Neural progenitor cell (in vitro differentiated cells): Measurements from ENCODE around the gene MTCL3.
A peak's percentile ranks its signal among the peaks of the same experiment; 100 is the strongest.

Experiments
- DNase-seq: peaks from one replicate; pipeline ENCODE4 v3.0.0-alpha.2; 2016; ENCODE audit warnings: low spot score
- H2AFZ ChIP-seq: fragments of 200-600 bp; sonication (generic); replicated peaks from 2 replicates; pipeline ENCODE4 v1.6.1; 2016; ENCODE audit warnings: antibody characterized with exemption
- H3F3A ChIP-seq: fragments of 200-600 bp; sonication (generic); 2 replicates; pipeline ENCODE4 v1.6.1; 2016; ENCODE audit warnings: antibody characterized with exemption, low read depth
- H3K27ac ChIP-seq: fragments of 200-600 bp; sonication (generic); 2 replicates; pipeline ENCODE4 v1.5.1; 2016; ENCODE audit warnings: mild to moderate bottlenecking
- H3K27me3 ChIP-seq: fragments of 200-600 bp; sonication (generic); 2 replicates; pipeline ENCODE4 v1.6.1; 2016; ENCODE audit warnings: mild to moderate bottlenecking, moderate library complexity
- H3K36me3 ChIP-seq: fragments of 200-600 bp; sonication (generic); 2 replicates; pipeline ENCODE4 v1.5.1; 2016
- H3K4me1 ChIP-seq: fragments of 200-600 bp; sonication (generic); 2 replicates; pipeline ENCODE4 v1.6.1; 2016; ENCODE audit warnings: mixed run types
- H3K4me2 ChIP-seq: fragments of 200-600 bp; sonication (generic); 2 replicates; pipeline ENCODE4 v1.6.1; 2016
- H3K4me3 ChIP-seq: fragments of 200-600 bp; sonication (generic); 2 replicates; pipeline ENCODE4 v1.5.1; 2016
- H3K79me2 ChIP-seq: fragments of 200-600 bp; sonication (generic); 2 replicates; pipeline ENCODE4 v1.6.1; 2016; ENCODE audit warnings: low read depth
- H3K9ac ChIP-seq: fragments of 200-600 bp; sonication (generic); 2 replicates; pipeline ENCODE4 v1.6.1; 2016
- H3K9me3 ChIP-seq: fragments of 200-600 bp; sonication (generic); 2 replicates; pipeline ENCODE4 v1.5.1; 2016; ENCODE audit warnings: low read depth
- H4K20me1 ChIP-seq: fragments of 200-600 bp; sonication (generic); 2 replicates; pipeline ENCODE4 v1.6.1; 2016; ENCODE audit warnings: low read depth
- H3K27ac Mint-ChIP-seq: 3 replicates; pipeline ENCODE4 v1.8.0; 2021; ENCODE audit warnings: mixed read lengths
- H3K27me3 Mint-ChIP-seq: 2 replicates; pipeline ENCODE4 v1.8.0; 2022; ENCODE audit warnings: low read depth, mild to moderate bottlenecking, inconsistent platforms, moderate library complexity, mixed read lengths; ENCODE audit not compliant: insufficient read depth
- H3K36me3 Mint-ChIP-seq: 3 replicates; pipeline ENCODE4 v1.8.0; 2021; ENCODE audit warnings: mixed read lengths
- H3K4me1 Mint-ChIP-seq: 3 replicates; pipeline ENCODE4 v1.8.0; 2021; ENCODE audit warnings: mixed read lengths
- H3K4me3 Mint-ChIP-seq: 3 replicates; pipeline ENCODE4 v1.8.0; 2021; ENCODE audit warnings: mild to moderate bottlenecking, moderate library complexity, mixed read lengths
- H3K9me3 Mint-ChIP-seq: 3 replicates; pipeline ENCODE4 v1.8.0; 2020; ENCODE audit warnings: mixed read lengths
- EZH2 ChIP-seq: fragments of 200-600 bp; sonication (generic); IDR thresholded peaks from 2 replicates; pipeline ENCODE4 v1.6.1; 2017; ENCODE audit warnings: antibody characterized with exemption, mild to moderate bottlenecking, moderate library complexity
- EZH2phosphoT487 ChIP-seq: fragments of 200-600 bp; sonication (generic); IDR thresholded peaks from 2 replicates; pipeline ENCODE4 v1.6.1; 2017; ENCODE audit warnings: antibody characterized with exemption
- TF ChIP-seq, protein P1 (sequence below): fragments of 200-600 bp; sonication (generic); IDR thresholded peaks from 2 replicates; pipeline ENCODE4 v1.5.1; 2017; ENCODE audit warnings: antibody characterized with exemption, mild to moderate bottlenecking

MTCL3 gene

DNA sequence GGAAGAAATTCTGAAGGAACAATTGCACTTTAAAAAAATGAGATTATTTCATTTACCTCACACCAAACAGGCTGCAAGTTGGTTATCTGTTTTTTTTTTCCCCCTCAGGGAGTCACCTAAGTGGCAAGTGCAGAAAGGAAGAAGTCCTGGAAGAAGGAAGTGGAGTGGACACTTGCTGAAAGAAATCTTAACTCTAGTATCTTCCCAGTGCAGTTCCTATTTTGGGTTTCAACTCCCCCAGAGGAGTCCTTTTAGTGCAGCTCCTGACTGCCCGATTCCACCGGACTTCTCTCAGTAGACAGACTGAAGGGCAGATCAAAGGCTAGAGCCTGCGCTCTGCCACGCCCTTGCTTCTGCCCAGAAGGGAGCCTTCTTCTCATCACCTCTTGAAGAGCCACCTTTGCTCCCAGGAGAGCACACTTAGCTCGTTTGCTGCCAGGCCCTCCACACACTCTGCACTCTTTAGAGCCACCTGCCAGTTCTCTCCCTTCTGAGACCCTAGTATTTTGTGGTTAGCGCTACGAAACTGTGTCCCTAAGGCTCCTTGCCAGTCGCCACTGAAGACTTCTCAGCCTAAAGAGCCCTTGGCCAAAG is 4.9 kb downstream of the MTCL3 start:
- peak overlapping the region; percentile 94 for H3K4me2 ChIP-seq
- peak overlapping the region; percentile 65 for H3K4me3 ChIP-seq
- H3K27me3 Mint-ChIP-seq: peaks cover 8% of the 10 kb centered on the region
- peaks cover 49% of the 10 kb centered on the region for H3F3A ChIP-seq
- TF ChIP-seq EZH2phosphoT487: no peak
- H4K20me1 ChIP-seq: peaks cover 38% of the 10 kb centered on the region
- H3K9me3 ChIP-seq: no peaks in the 10 kb centered on the region
- peaks cover 15% of the 10 kb centered on the region for H3K79me2 ChIP-seq
- H3K36me3 Mint-ChIP-seq: peaks cover 40% of the 10 kb centered on the region
- no peak overlapping the region for H3K9ac ChIP-seq
- H3K36me3 ChIP-seq: peaks cover 25% of the 10 kb centered on the region
- peak overlapping the region; percentile 93 for H3K4me3 Mint-ChIP-seq
- H3K4me1 ChIP-seq: peaks cover 21% of the 10 kb centered on the region
- no peaks in the 10 kb centered on the region for H3K9me3 Mint-ChIP-seq
- DNase-seq: no peak
- peaks cover 35% of the 10 kb centered on the region for H3K4me1 Mint-ChIP-seq
- H3K27ac ChIP-seq: no peak overlapping the region
- H3K27me3 ChIP-seq: peaks cover 13% of the 10 kb centered on the region
- H3K27ac Mint-ChIP-seq: no peak overlapping the region
- H2AFZ ChIP-seq: no peak overlapping the region

GRCh38 chr6:127513425-127513824 is 5.7 kb downstream of the MTCL3 start:
- no peaks in the 10 kb centered on the region for H3K9me3 Mint-ChIP-seq
- no peak overlapping the region for H2AFZ ChIP-seq
- no peak overlapping the region for H3K4me2 ChIP-seq
- H3K36me3 ChIP-seq: peaks cover 26% of the 10 kb centered on the region
- peaks cover 32% of the 10 kb centered on the region for H3K4me1 Mint-ChIP-seq
- H3K27me3 Mint-ChIP-seq: peaks cover 5% of the 10 kb centered on the region
- H3K27ac ChIP-seq: no peak overlapping the region
- no peak overlapping the region for H3K27ac Mint-ChIP-seq
- TF ChIP-seq, protein P1, sequence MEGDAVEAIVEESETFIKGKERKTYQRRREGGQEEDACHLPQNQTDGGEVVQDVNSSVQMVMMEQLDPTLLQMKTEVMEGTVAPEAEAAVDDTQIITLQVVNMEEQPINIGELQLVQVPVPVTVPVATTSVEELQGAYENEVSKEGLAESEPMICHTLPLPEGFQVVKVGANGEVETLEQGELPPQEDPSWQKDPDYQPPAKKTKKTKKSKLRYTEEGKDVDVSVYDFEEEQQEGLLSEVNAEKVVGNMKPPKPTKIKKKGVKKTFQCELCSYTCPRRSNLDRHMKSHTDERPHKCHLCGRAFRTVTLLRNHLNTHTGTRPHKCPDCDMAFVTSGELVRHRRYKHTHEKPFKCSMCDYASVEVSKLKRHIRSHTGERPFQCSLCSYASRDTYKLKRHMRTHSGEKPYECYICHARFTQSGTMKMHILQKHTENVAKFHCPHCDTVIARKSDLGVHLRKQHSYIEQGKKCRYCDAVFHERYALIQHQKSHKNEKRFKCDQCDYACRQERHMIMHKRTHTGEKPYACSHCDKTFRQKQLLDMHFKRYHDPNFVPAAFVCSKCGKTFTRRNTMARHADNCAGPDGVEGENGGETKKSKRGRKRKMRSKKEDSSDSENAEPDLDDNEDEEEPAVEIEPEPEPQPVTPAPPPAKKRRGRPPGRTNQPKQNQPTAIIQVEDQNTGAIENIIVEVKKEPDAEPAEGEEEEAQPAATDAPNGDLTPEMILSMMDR: no peak
- no peak for TF ChIP-seq EZH2phosphoT487
- TF ChIP-seq EZH2: no peak
- no peak overlapping the region for H3K4me3 Mint-ChIP-seq
- H3K79me2 ChIP-seq: peaks cover 13% of the 10 kb centered on the region
- H4K20me1 ChIP-seq: peaks cover 42% of the 10 kb centered on the region
- no peak for DNase-seq
- peaks cover 47% of the 10 kb centered on the region for H3K36me3 Mint-ChIP-seq
- peaks cover 40% of the 10 kb centered on the region for H3F3A ChIP-seq
- H3K9me3 ChIP-seq: no peaks in the 10 kb centered on the region
- H3K27me3 ChIP-seq: peaks cover 13% of the 10 kb centered on the region
- H3K4me1 ChIP-seq: peaks cover 21% of the 10 kb centered on the region
- H3K4me3 ChIP-seq: no peak overlapping the region
- no peak overlapping the region for H3K9ac ChIP-seq

DNA sequence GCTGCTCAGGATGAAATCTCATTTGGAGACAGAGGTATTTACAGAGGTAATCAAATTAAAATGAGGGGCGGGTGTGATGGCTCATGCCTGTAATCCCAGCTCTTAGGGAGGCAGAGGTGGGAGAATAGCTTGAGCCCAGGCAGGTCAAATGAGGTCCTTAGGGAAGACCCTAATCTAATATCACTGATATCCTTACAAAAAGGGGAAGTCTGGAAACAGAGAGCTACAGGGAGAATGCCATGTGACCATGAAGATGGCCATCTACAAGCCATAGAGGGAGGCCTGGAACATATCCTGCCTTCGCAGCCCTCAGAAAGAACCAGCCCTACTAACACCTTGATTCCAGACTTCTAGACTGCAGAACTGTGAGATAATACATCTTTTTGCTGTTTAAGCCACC is 8.3 kb downstream of the MTCL3 start:
- H3K4me1 Mint-ChIP-seq: peaks cover 16% of the 10 kb centered on the region

DNA sequence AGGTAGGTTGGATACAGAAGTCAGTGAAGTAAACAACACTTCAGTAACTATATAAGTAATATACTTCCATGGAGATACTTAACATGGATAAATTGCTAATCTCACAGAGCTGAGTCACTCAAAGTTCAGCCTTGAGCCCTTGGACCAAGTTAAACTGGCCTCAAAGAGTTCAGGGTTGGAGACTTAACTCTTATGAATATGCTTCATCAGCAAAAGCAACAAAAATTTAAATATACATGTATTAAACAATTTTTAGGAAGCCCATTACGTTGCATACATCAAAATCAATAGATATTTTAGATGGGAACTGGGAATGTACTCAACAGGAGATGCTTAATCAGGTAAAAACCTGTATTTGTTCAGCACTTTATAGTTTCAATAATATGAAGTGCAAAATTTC is 12.2 kb downstream of the MTCL3 start:
- Mint-ChIP-seq H3K27ac (no peak overlapping the region), H3K36me3 (peaks cover 44% of the 10 kb centered on the region), H3K4me1 (no peaks in the 10 kb centered on the region), H3K9me3 (no peaks in the 10 kb centered on the region), H3K27me3 (no peaks in the 10 kb centered on the region), H3K4me3 (no peak overlapping the region)
- Histone ChIP-seq H3F3A (no peaks in the 10 kb centered on the region), H3K4me1 (no peaks in the 10 kb centered on the region), H3K9ac (no peak overlapping the region), H3K4me3 (no peak overlapping the region), H3K9me3 (no peaks in the 10 kb centered on the region), H3K36me3 (peaks cover 9% of the 10 kb centered on the region), H2AFZ (no peak overlapping the region), H3K27me3 (no peaks in the 10 kb centered on the region), H4K20me1 (peaks cover 6% of the 10 kb centered on the region), H3K79me2 (no peaks in the 10 kb centered on the region), H3K4me2 (no peak overlapping the region), H3K27ac (no peak overlapping the region)
- DNase-seq: no peak
- TF ChIP-seq EZH2 (no peak), EZH2phosphoT487 (no peak)
- TF ChIP-seq, protein P1: no peak

More for the DNA sequence above, 8.3 kb downstream of the MTCL3 start:
- Mint-ChIP-seq H3K4me3 (no peak overlapping the region), H3K36me3 (peaks cover 58% of the 10 kb centered on the region), H3K27me3 (no peaks in the 10 kb centered on the region), H3K9me3 (no peaks in the 10 kb centered on the region), H3K27ac (no peak overlapping the region)
- DNase-seq: no peak
- TF ChIP-seq EZH2 (no peak), EZH2phosphoT487 (no peak)
- TF ChIP-seq, protein P1: no peak
- Histone ChIP-seq H3F3A (peaks cover 20% of the 10 kb centered on the region), H3K4me2 (no peak overlapping the region), H2AFZ (no peak overlapping the region), H4K20me1 (peaks cover 42% of the 10 kb centered on the region), H3K9me3 (no peaks in the 10 kb centered on the region), H3K27ac (no peak overlapping the region), H3K4me3 (no peak overlapping the region), H3K9ac (no peak overlapping the region), H3K79me2 (no peaks in the 10 kb centered on the region), H3K36me3 (peaks cover 26% of the 10 kb centered on the region), H3K27me3 (peaks cover 13% of the 10 kb centered on the region), H3K4me1 (peaks cover 7% of the 10 kb centered on the region)
